ENCODE data around the gene CCNB1.

Gene CCNB1

DNA sequence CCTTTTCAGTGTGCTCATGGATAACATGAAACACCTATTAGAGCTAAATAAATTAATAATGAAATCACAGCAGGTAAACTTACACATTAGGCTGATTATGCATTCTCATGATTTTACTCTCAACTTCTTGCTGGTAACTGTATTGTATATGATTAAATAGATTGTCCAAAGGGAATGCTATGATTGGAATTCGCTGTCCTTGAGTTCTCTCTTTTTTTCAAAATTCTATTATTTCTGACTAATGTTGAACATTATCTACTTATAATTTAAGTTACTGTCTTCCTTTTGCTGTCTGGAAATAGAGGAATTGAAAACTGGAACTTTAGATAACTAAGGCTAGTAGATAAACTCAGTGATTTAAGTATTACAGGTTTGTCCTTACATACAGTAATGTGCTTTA is 35.5 kb downstream of the CCNB1 start:
- no peak overlapping the region for H3K4me3 ChIP-seq (ENCODE audit: low read depth in 1 of 2, low read length in 2 of 2)
- H3K4me2 ChIP-seq (ENCODE audit: insufficient read depth, low read length) = no peak overlapping the region
- no peak overlapping the region for H2AFZ ChIP-seq (ENCODE audit: low read depth, low read length)
- no peaks in the 10 kb centered on the region for H3K9me3 ChIP-seq (ENCODE audit: insufficient read depth, low read length, severe bottlenecking)
- no peaks in the 10 kb centered on the region for H3K27me3 ChIP-seq (ENCODE audit: insufficient read depth, low read length, poor library complexity)
- no peaks in the 10 kb centered on the region for H3K4me1 ChIP-seq (ENCODE audit: insufficient read depth, low read length)
- H4K20me1 ChIP-seq (ENCODE audit: insufficient read depth, low read length) = no peaks in the 10 kb centered on the region
- H3K27ac ChIP-seq (ENCODE audit: low read length) = no peak overlapping the region
- peaks cover 66% of the 10 kb centered on the region for H3K36me3 ChIP-seq (ENCODE audit: insufficient read depth, low read length)
- H3K9ac ChIP-seq (ENCODE audit: low read depth, low read length) = no peak overlapping the region
- TF ChIP-seq, protein P1, sequence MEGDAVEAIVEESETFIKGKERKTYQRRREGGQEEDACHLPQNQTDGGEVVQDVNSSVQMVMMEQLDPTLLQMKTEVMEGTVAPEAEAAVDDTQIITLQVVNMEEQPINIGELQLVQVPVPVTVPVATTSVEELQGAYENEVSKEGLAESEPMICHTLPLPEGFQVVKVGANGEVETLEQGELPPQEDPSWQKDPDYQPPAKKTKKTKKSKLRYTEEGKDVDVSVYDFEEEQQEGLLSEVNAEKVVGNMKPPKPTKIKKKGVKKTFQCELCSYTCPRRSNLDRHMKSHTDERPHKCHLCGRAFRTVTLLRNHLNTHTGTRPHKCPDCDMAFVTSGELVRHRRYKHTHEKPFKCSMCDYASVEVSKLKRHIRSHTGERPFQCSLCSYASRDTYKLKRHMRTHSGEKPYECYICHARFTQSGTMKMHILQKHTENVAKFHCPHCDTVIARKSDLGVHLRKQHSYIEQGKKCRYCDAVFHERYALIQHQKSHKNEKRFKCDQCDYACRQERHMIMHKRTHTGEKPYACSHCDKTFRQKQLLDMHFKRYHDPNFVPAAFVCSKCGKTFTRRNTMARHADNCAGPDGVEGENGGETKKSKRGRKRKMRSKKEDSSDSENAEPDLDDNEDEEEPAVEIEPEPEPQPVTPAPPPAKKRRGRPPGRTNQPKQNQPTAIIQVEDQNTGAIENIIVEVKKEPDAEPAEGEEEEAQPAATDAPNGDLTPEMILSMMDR (IDR thresholded peaks at IDR 0.05; ENCODE audit: borderline replicate concordance, extremely low read depth, low read length, poor library complexity, severe bottlenecking) = no peak
- TF ChIP-seq EZH2 (IDR thresholded peaks at IDR 0.05; ENCODE audit: borderline replicate concordance, low read depth, low read length, severe bottlenecking) = no peak
- H3K79me2 ChIP-seq (ENCODE audit: insufficient read depth, low read length) = no peaks in the 10 kb centered on the region
- no peak for DNase-seq
- no peak for ATAC-seq (ENCODE audit: insufficient read depth, low read depth)

DNA sequence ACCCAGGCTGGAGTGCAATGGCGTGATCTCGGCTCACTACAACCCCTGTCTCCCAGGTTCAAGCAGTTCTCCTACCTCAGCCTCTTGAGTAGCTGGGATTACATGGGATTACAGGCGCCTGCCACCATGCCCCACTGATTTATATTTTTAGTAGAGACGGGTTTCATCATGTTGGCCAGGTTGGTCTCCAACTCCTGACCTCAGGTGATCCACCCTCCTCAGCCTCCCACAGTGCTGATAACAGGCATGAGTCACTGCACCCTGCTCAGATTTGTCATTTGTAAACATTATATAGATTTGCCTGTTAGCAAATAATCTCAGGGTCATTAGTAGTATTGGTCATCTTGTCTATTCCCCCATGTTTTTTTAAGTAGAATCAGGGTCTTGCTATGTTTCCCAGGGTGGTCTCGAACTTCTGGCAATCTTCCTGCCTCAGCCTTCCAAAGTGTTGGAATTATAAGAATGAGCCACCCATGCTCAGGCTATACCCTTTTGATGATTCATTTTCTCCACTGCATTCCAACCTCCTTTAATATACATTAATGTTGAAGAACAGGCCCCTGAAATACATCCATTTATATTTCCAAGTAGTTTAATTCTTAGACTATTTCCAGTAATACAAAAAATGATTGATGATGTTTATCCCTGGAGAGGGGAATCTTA is 39.7 kb downstream of the CCNB1 start:
- Histone ChIP-seq H3K36me3 (ENCODE audit: insufficient read depth, low read length) (peaks cover 65% of the 10 kb centered on the region), H3K9ac (ENCODE audit: low read depth, low read length) (no peak overlapping the region), H3K4me2 (ENCODE audit: insufficient read depth, low read length) (no peak overlapping the region), H3K9me3 (ENCODE audit: insufficient read depth, low read length, severe bottlenecking) (no peaks in the 10 kb centered on the region), H2AFZ (ENCODE audit: low read depth, low read length) (no peak overlapping the region), H3K4me3 (ENCODE audit: low read depth in 1 of 2, low read length in 2 of 2) (no peak overlapping the region), H3K4me1 (ENCODE audit: insufficient read depth, low read length) (no peaks in the 10 kb centered on the region), H3K27ac (ENCODE audit: low read length) (no peak overlapping the region), H4K20me1 (ENCODE audit: insufficient read depth, low read length) (no peaks in the 10 kb centered on the region), H3K79me2 (ENCODE audit: insufficient read depth, low read length) (no peaks in the 10 kb centered on the region), H3K27me3 (ENCODE audit: insufficient read depth, low read length, poor library complexity) (no peaks in the 10 kb centered on the region)
- ATAC-seq (ENCODE audit: insufficient read depth, low read depth) (no peak), DNase-seq (no peak)
- TF ChIP-seq, protein P1 (IDR thresholded peaks at IDR 0.05; ENCODE audit: borderline replicate concordance, extremely low read depth, low read length, poor library complexity, severe bottlenecking) = no peak
- no peak for TF ChIP-seq EZH2 (IDR thresholded peaks at IDR 0.05; ENCODE audit: borderline replicate concordance, low read depth, low read length, severe bottlenecking)

DNA sequence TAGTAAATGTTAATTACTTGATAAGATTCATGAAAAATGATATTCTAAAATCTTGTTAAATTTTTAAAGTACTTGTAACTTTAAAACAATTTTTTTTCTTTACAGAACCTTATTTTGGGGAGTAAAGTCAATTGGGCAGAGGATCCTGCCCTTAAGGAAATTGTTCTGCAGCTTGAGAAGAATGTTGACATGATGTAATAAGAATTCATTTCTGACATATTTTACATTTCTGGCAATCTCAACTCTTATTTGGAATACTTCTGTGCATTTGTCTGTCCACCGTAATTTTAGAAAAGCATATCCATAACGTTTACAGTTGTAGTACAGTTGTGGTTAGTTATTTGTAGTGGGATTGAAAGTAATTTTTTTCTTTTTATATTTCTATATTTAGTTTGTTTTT is 42.7 kb downstream of the CCNB1 start:
- no peaks in the 10 kb centered on the region for H4K20me1 ChIP-seq (ENCODE audit: insufficient read depth, low read length)
- H3K9me3 ChIP-seq (ENCODE audit: insufficient read depth, low read length, severe bottlenecking) = no peaks in the 10 kb centered on the region
- H3K79me2 ChIP-seq (ENCODE audit: insufficient read depth, low read length) = no peaks in the 10 kb centered on the region
- H3K36me3 ChIP-seq (ENCODE audit: insufficient read depth, low read length) = peaks cover 54% of the 10 kb centered on the region
- H3K4me3 ChIP-seq (ENCODE audit: low read depth in 1 of 2, low read length in 2 of 2) = no peak overlapping the region
- no peak overlapping the region for H3K9ac ChIP-seq (ENCODE audit: low read depth, low read length)
- no peak overlapping the region for H3K4me2 ChIP-seq (ENCODE audit: insufficient read depth, low read length)
- no peak overlapping the region for H3K27ac ChIP-seq (ENCODE audit: low read length)
- no peaks in the 10 kb centered on the region for H3K4me1 ChIP-seq (ENCODE audit: insufficient read depth, low read length)
- no peak for TF ChIP-seq EZH2 (IDR thresholded peaks at IDR 0.05; ENCODE audit: borderline replicate concordance, low read depth, low read length, severe bottlenecking)
- TF ChIP-seq, protein P1 (IDR thresholded peaks at IDR 0.05; ENCODE audit: borderline replicate concordance, extremely low read depth, low read length, poor library complexity, severe bottlenecking) = no peak
- no peak overlapping the region for H2AFZ ChIP-seq (ENCODE audit: low read depth, low read length)
- DNase-seq (no peak), ATAC-seq (ENCODE audit: insufficient read depth, low read depth) (no peak)
- no peaks in the 10 kb centered on the region for H3K27me3 ChIP-seq (ENCODE audit: insufficient read depth, low read length, poor library complexity)
